OCI-LY3 (cell line): ENCODE results near the gene DOK4.
A peak's percentile ranks its signal among the peaks of the same experiment; 100 is the strongest.

ENCODE experiments used
- H2AFZ ChIP-seq: fragments of 200-600, 300-600 bp; shearing (Covaris generic); 2 replicates; pipeline ENCODE4 v1.6.0; 2014; ENCODE audit warnings: antibody characterized with exemption, low read depth, low read length
- H3K27ac ChIP-seq: fragments of 200-600, 300-600 bp; sonication (generic); 2 replicates; pipeline ENCODE4 v1.5.1; 2014; ENCODE audit warnings: mild to moderate bottlenecking, low read length, moderate library complexity, mixed read lengths
- H3K27me3 ChIP-seq: fragments of 200-600, 300-600 bp; sonication (generic); 2 replicates; pipeline ENCODE4 v1.6.1; 2014; ENCODE audit warnings: low read depth, low read length, mixed read lengths
- H3K36me3 ChIP-seq: fragments of 200-600, 300-600 bp; sonication (generic); replicated peaks from 2 replicates; pipeline ENCODE3; 2014; ENCODE audit warnings: low read depth, low read length, mixed read lengths
- H3K4me1 ChIP-seq: fragments of 300-600, 200-600 bp; sonication (generic); 2 replicates; pipeline ENCODE4 v1.6.1; 2014; ENCODE audit warnings: low read length, mixed read lengths
- H3K4me2 ChIP-seq: fragments of 200-600, 300-600 bp; sonication (generic); 2 replicates; pipeline ENCODE4 v1.6.1; 2014; ENCODE audit warnings: low read length, mixed read lengths
- H3K4me3 ChIP-seq: fragments of 300-600, 200-600 bp; sonication (generic); 2 replicates; pipeline ENCODE4 v1.5.1; 2014; ENCODE audit warnings: antibody characterized with exemption, mild to moderate bottlenecking, low read length, moderate library complexity
- H3K79me2 ChIP-seq: fragments of 300-600, 200-600 bp; shearing (Covaris generic); 2 replicates; pipeline ENCODE4 v1.6.1; 2014; ENCODE audit warnings: mild to moderate bottlenecking, low read length, mixed read lengths
- H3K9ac ChIP-seq: fragments of 300-600, 200-600 bp; shearing (Covaris generic); 2 replicates; pipeline ENCODE4 v1.6.0; 2014; ENCODE audit warnings: mild to moderate bottlenecking, low read length, moderate library complexity
- H3K9me3 ChIP-seq: fragments of 200-600, 300-600 bp; shearing (Covaris generic); 2 replicates; pipeline ENCODE4 v1.6.1; 2014; ENCODE audit warnings: low read length, mixed read lengths; ENCODE audit not compliant: insufficient read depth
- H4K20me1 ChIP-seq: fragments of 200-600, 300-600 bp; sonication (generic); 2 replicates; pipeline ENCODE4 v1.6.1; 2016; ENCODE audit warnings: low read length, mixed read lengths; ENCODE audit not compliant: insufficient read depth
- EZH2phosphoT487 ChIP-seq: fragments of 200-600 bp; shearing (Covaris generic); IDR thresholded peaks from 2 replicates; pipeline ENCODE4 v1.6.1; 2018; ENCODE audit warnings: antibody characterized with exemption, mixed run types, low read depth
- TF ChIP-seq, protein P1 (sequence below): fragments of 200-600, 300-600 bp; sonication (generic); IDR thresholded peaks from 2 replicates; pipeline ENCODE4 v1.5.1; 2014; ENCODE audit warnings: antibody characterized with exemption, low read length, low read depth

DOK4 gene

DNA sequence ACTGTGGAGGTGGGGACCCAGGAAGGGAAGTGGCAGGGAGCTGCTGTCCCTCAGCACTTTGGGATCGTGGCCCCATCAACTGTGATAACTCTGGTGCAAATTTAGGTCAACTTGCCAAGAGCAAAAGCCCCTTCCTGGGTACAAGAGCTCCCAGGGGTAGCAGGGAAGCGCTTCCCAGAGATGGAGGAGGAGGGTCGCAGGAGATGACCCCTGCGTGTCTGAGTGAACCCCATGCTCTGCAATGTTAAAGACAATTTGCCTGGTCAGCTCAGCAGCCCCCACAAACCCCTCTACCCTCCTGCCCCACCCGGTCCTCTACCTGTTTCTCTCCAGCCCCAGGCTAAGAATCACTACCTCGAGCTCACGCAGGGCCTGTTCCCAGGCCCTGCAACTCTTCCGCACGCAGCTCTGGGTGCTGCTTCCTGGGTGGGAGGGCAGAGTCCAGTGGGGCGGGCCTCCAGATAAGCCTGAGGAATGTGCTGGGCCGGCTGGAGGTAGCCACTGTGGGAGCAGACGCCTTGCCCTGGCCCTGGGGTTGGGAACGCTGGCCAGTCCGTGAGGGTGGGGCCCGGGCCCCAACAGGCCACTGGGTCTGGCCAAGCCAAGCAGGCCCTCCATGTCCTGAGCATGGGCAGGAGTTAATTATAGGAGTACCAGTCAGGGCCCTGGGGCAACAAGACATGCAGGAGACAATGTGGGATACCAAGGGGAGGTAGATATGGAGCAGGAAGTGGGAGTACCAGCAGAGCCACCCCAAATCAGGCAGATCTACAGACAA is 6.1 kb downstream of the DOK4 start:
- TF ChIP-seq EZH2phosphoT487 = no peak
- TF ChIP-seq, protein P1, sequence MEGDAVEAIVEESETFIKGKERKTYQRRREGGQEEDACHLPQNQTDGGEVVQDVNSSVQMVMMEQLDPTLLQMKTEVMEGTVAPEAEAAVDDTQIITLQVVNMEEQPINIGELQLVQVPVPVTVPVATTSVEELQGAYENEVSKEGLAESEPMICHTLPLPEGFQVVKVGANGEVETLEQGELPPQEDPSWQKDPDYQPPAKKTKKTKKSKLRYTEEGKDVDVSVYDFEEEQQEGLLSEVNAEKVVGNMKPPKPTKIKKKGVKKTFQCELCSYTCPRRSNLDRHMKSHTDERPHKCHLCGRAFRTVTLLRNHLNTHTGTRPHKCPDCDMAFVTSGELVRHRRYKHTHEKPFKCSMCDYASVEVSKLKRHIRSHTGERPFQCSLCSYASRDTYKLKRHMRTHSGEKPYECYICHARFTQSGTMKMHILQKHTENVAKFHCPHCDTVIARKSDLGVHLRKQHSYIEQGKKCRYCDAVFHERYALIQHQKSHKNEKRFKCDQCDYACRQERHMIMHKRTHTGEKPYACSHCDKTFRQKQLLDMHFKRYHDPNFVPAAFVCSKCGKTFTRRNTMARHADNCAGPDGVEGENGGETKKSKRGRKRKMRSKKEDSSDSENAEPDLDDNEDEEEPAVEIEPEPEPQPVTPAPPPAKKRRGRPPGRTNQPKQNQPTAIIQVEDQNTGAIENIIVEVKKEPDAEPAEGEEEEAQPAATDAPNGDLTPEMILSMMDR = no peak
- Histone ChIP-seq H3K79me2 (no peaks in the 10 kb centered on the region), H3K9me3 (no peaks in the 10 kb centered on the region), H3K4me2 (peak overlapping the region; percentile 63; the same call in 1 of the 2 replicates), H3K4me1 (peaks cover 19% of the 10 kb centered on the region), H3K36me3 (no peaks in the 10 kb centered on the region), H3K27me3 (peaks cover 51% of the 10 kb centered on the region), H3K4me3 (no peak overlapping the region), H2AFZ (no peak overlapping the region), H4K20me1 (no peaks in the 10 kb centered on the region), H3K9ac (no peak overlapping the region), H3K27ac (no peak overlapping the region)

DNA sequence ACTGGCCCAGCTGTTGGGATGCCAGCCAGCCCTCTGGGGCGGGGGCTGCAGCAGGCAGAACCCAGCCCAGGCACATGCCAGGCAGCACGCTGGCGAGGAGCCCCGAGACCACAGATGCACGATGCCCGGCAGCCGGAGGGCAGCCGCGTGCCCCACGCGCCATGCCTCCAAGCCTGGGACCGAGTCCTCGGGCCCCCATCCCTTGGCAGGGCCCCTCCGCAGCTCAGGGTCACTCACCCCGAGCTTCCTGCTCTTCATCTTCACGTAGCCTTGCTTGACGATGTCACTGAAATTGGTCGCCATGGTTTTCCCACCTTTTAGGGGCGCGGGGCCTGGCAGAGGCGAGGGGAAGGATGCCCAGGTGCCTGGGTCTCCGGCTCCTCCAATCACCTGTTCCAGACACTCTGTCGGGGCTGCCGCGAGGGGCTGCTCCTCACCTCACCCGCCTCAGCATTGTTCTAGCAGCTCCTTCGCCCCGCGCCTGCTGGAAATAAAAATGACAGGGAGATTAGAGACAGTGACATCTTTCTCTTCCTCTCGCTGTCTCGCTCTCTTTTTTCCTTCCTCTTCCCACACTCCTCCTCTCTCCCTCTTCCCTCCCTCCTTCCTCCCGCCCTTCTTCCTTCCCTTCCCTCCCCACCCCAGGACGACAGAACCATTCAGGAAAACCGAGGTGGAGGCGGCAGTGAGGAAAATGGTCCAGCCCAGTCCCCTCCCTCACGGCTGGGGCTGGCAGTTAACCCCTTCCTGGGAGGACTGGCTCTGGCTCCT is 6.9 kb downstream of the DOK4 start:
- no peak overlapping the region for H3K27ac ChIP-seq
- H3K4me3 ChIP-seq = peak overlapping the region; percentile 45
- H3K27me3 ChIP-seq = peaks cover 43% of the 10 kb centered on the region
- H3K4me1 ChIP-seq = peaks cover 19% of the 10 kb centered on the region
- no peaks in the 10 kb centered on the region for H3K36me3 ChIP-seq
- H2AFZ ChIP-seq = no peak overlapping the region
- no peaks in the 10 kb centered on the region for H4K20me1 ChIP-seq
- TF ChIP-seq, protein P1 = no peak
- TF ChIP-seq EZH2phosphoT487 = no peak
- H3K79me2 ChIP-seq = no peaks in the 10 kb centered on the region
- no peak overlapping the region for H3K9ac ChIP-seq
- peak overlapping the region; percentile 63 for H3K4me2 ChIP-seq
- H3K9me3 ChIP-seq = no peaks in the 10 kb centered on the region

DNA sequence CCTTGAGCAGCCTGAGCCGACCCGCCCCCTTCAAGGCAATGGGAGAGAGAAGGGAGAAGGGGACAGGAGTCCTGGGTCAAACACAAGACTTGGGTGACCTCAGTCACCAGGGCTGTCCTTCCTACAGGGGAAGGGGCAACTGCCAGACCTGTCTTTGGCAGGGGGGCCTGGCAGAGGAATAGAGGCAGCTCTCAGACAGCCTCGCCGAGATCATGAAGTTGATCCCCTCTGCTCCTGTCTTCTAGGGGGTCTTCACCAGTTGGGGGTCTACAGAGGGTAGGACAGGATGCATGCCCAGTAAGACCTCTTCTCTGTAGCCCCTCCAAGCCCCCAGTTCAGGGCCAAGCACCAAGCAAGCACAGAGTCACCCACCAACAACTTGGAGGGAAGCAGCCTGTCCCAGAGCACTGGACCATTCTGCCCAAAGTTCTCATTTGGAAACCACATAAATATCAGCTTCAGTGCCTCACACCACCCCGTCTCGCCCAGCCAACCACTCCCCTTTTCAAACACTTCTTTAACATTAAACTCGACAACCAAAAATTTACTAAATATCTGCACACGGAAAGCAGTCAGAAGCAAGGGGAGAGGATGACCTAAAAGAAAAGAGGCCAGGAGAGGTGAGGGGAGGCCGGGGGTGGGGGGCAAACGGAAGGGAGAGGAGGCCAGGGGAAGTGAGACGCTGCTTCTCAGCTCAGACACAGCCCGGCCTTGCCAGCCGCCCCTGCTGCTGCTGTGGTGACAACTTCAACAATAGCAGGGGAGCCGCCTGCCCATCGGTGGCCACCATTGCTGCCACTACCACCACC is 7.7 kb downstream of the DOK4 start:
- Histone ChIP-seq H3K4me2 (peak overlapping the region; percentile 63), H3K9me3 (no peaks in the 10 kb centered on the region), H3K4me1 (peaks cover 19% of the 10 kb centered on the region), H4K20me1 (no peaks in the 10 kb centered on the region), H3K27me3 (peaks cover 37% of the 10 kb centered on the region), H2AFZ (no peak overlapping the region), H3K36me3 (no peaks in the 10 kb centered on the region), H3K79me2 (no peaks in the 10 kb centered on the region), H3K9ac (no peak overlapping the region), H3K27ac (no peak overlapping the region), H3K4me3 (peak overlapping the region; percentile 45)
- TF ChIP-seq, protein P1 = no peak
- no peak for TF ChIP-seq EZH2phosphoT487
